NCI-H146 treated with DMSO at 0.1 percent for 48 hours (cell line): ENCODE results near the gene ETFRF1.

Source experiments
- DNase-seq: peaks from one replicate; lab custom pipeline; 2025; ENCODE audit not compliant: unreplicated experiment; lab: John Stamatoyannopoulos, UW

ETFRF1 gene

GRCh38 chr12:25195056-25195971 lies at the start of gene ETFRF1, which contains the start of gene DNAI7:
ETFRF1 (plus strand) TSS chr12:25195237; CDS start chr12:25203957, 8,720 bp downstream.
DNAI7 (minus strand) TSS chr12:25195160; CDS start chr12:25195078, 82 bp downstream.
- DNase-seq, result peak; percentile 96

- DNase-seq, result no peak
These were observed 48.4 kb upstream of the ETFRF1 start for GRCh38 chr12:25146686-25147085.

- no peak for DNase-seq
These were observed 43.6 kb upstream of the ETFRF1 start for GRCh38 chr12:25151476-25151875.

GRCh38 chr12:25152055-25152454 lies 43.0 kb upstream of the ETFRF1 start:
- no peak for DNase-seq

GRCh38 chr12:25155022-25155576 lies 39.9 kb upstream of the ETFRF1 start:
- peak; percentile 5 for DNase-seq

GRCh38 chr12:25156061-25156460 lies 39.0 kb upstream of the ETFRF1 start:
- no peak for DNase-seq

- no peak for DNase-seq
These were observed 32.2 kb upstream of the ETFRF1 start for GRCh38 chr12:25162866-25163265.

- no peak for DNase-seq
These were observed 12.3 kb upstream of the ETFRF1 start for GRCh38 chr12:25182765-25183164.

- DNase-seq, result no peak
These were observed 10.9 kb upstream of the ETFRF1 start for GRCh38 chr12:25184132-25184531.

- no peak for DNase-seq
These were observed 8.8 kb upstream of the ETFRF1 start for GRCh38 chr12:25186038-25186787.

- DNase-seq, result no peak
These were observed 8.1 kb upstream of the ETFRF1 start for GRCh38 chr12:25186788-25187402.

GRCh38 chr12:25187781-25188180 lies 7.3 kb upstream of the ETFRF1 start:
- no peak for DNase-seq

GRCh38 chr12:25189656-25190055 lies 5.4 kb upstream of the ETFRF1 start:
- no peak for DNase-seq

- DNase-seq, result no peak
These were observed 4.2 kb upstream of the ETFRF1 start for GRCh38 chr12:25190793-25191192.

GRCh38 chr12:25194214-25194613 lies 823 bp upstream of the ETFRF1 start:
- no peak for DNase-seq

GRCh38 chr12:25194722-25195055 lies 348 bp upstream of the ETFRF1 start:
- no peak for DNase-seq

- no peak for DNase-seq
These were observed 2.6 kb downstream of the ETFRF1 start for GRCh38 chr12:25197608-25198007.

GRCh38 chr12:25200703-25201102 lies 5.7 kb downstream of the ETFRF1 start:
- DNase-seq, result no peak

GRCh38 chr12:25202137-25202536 lies 7.1 kb downstream of the ETFRF1 start:
- no peak for DNase-seq

- no peak for DNase-seq
These were observed 12.4 kb downstream of the ETFRF1 start for GRCh38 chr12:25207411-25207810.

GRCh38 chr12:25207846-25208245 lies 12.8 kb downstream of the ETFRF1 start:
- DNase-seq, result no peak
